ENCODE data around the gene LPIN2.

GRCh38 chr18:3055186-3055728, 42.3 kb upstream of the LPIN2 start:
- no peak for TF ChIP-seq CTCF (IDR thresholded peaks at IDR 0.05)
- no peak for TF ChIP-seq POLR2A (IDR thresholded peaks at IDR 0.05)

Data from testis (tissue), 2 donors.